Fibroblast of lung (primary cell): ENCODE measurements around the gene LRCOL1. TPM values are rescaled to one million over a fixed set of nuclear protein-coding genes. Genes with fewer than 3 reads are reported as not detected.

Source experiments
- DNase-seq, 2 donors: peaks; one replicate each; pipeline versions ENCODE4 v3.0.0 to v3.0.0-alpha.2; 2010; ENCODE audit warnings: low read depth in 2 of 2
- H2AFZ ChIP-seq: 2 replicates; pipeline ENCODE4 v1.5.1; 2012; ENCODE audit warnings: low read length, control low read depth, inconsistent platforms
- H3K27ac ChIP-seq: 2 replicates; pipeline ENCODE4 v1.5.1; 2011; ENCODE audit warnings: low read length, control low read depth; ENCODE audit not compliant: insufficient read depth
- H3K27me3 ChIP-seq: 2 replicates; pipeline ENCODE4 v1.5.1; 2011; ENCODE audit warnings: mild to moderate bottlenecking, low read length; ENCODE audit not compliant: control insufficient read depth, insufficient read depth
- H3K36me3 ChIP-seq: 2 replicates; pipeline ENCODE4 v1.5.1; 2011; ENCODE audit warnings: low read length; ENCODE audit not compliant: control insufficient read depth, insufficient read depth
- H3K4me1 ChIP-seq: 2 replicates; pipeline ENCODE4 v1.5.1; 2011; ENCODE audit warnings: low read length; ENCODE audit not compliant: control insufficient read depth, insufficient read depth; ENCODE audit errors: extremely low read depth
- H3K4me2 ChIP-seq: 2 replicates; pipeline ENCODE4 v1.5.1; 2011; ENCODE audit warnings: low read length, control low read depth; ENCODE audit not compliant: insufficient read depth; ENCODE audit errors: extremely low read depth
- H3K4me3 ChIP-seq, 4 experiments: fragments of 200-600 bp in 1 of 4; sonication (generic) in 1 of 4; replicated peaks in 1 of 4; 2 replicates each; pipeline ENCODE4 v1.5.1; 2011 to 2016; ENCODE audit warnings: low read length in 4 of 4, low read depth in 3 of 4, mild to moderate bottlenecking in 3 of 4, control low read depth in 2 of 4, inconsistent platforms in 1 of 4, mixed read lengths in 1 of 4; ENCODE audit not compliant: insufficient read depth in 1 of 4; ENCODE audit errors: control extremely low read depth in 1 of 4
- H3K79me2 ChIP-seq: 2 replicates; pipeline ENCODE4 v1.5.1; 2012; ENCODE audit warnings: mild to moderate bottlenecking, low read length, inconsistent platforms; ENCODE audit not compliant: control insufficient read depth, insufficient read depth
- H3K9ac ChIP-seq: 2 replicates; pipeline ENCODE4 v1.5.1; 2011; ENCODE audit warnings: mild to moderate bottlenecking, low read length, control low read depth; ENCODE audit not compliant: insufficient read depth
- H3K9me3 ChIP-seq: 2 replicates; pipeline ENCODE4 v1.5.1; 2012; ENCODE audit warnings: low read depth, low read length; ENCODE audit not compliant: control insufficient read depth, insufficient read depth
- H4K20me1 ChIP-seq: 2 replicates; pipeline ENCODE4 v1.5.1; 2011; ENCODE audit warnings: low read length; ENCODE audit not compliant: control insufficient read depth, insufficient read depth; ENCODE audit errors: extremely low read depth
- EZH2 ChIP-seq: IDR thresholded peaks from 2 replicates; pipeline ENCODE4 v1.5.1; 2012; ENCODE audit warnings: low read length, control low read depth, mild to moderate bottlenecking; ENCODE audit errors: missing control alignments
- polyA plus RNA-seq, 2 donors: library from polyadenylated mRNA; depleted of rRNA in 1 of 2; stranded (reverse) in 1 of 2; unstranded in 1 of 2; fragments of >200 nt; gene quantifications; 2 replicates each; pipeline ENCODE4 v1.2.1, GENCODE V29; 2011 to 2012; ENCODE audit warnings: missing spikeins in 1 of 2
- total RNA-seq: library from RNA; depleted of rRNA; stranded (reverse); fragments of >200 nt; gene quantifications from 2 replicates; pipeline ENCODE4 v1.2.1, GENCODE V29; 2014
- TF ChIP-seq, protein P1 (sequence below), 2 donors: IDR thresholded peaks in 1 of 2; conservative IDR thresholded peaks in 1 of 2; 1 replicate in 1 of 2; 2 replicates in 1 of 2; pipeline ENCODE4 v1.5.1; 2011 to 2012; ENCODE audit warnings: low read length in 2 of 2, control low read depth in 1 of 2, inconsistent platforms in 1 of 2, low read depth in 1 of 2, mild to moderate bottlenecking in 1 of 2

The LRCOL1 gene
- total and polyA plus RNA-seq, 2 donors (not counting 1 experiment from before 2014, with no cell fraction given): 0.17 TPM; not detected in 1

- H3K4me2 ChIP-seq: no peak overlapping the region
- no peak for DNase-seq
- no peaks in the 10 kb centered on the region for H4K20me1 ChIP-seq
Measured at GRCh38 chr12:132561427-132562156, 48.8 kb downstream of the LRCOL1 start.

GRCh38 chr12:132560614-132561426 lies 49.6 kb downstream of the LRCOL1 start:
- Histone ChIP-seq H3K4me2 (peak overlapping the region; percentile 58), H3K27me3 (no peaks in the 10 kb centered on the region), H3K4me3 (peak overlapping the region; percentile 24 to 67 (median 48)), H3K4me1 (no peaks in the 10 kb centered on the region), H3K9ac (no peak overlapping the region), H3K36me3 (no peaks in the 10 kb centered on the region), H3K27ac (no peak overlapping the region), H3K9me3 (no peaks in the 10 kb centered on the region), H2AFZ (no peak overlapping the region), H3K79me2 (no peaks in the 10 kb centered on the region), H4K20me1 (no peaks in the 10 kb centered on the region)
- TF ChIP-seq, protein P1, sequence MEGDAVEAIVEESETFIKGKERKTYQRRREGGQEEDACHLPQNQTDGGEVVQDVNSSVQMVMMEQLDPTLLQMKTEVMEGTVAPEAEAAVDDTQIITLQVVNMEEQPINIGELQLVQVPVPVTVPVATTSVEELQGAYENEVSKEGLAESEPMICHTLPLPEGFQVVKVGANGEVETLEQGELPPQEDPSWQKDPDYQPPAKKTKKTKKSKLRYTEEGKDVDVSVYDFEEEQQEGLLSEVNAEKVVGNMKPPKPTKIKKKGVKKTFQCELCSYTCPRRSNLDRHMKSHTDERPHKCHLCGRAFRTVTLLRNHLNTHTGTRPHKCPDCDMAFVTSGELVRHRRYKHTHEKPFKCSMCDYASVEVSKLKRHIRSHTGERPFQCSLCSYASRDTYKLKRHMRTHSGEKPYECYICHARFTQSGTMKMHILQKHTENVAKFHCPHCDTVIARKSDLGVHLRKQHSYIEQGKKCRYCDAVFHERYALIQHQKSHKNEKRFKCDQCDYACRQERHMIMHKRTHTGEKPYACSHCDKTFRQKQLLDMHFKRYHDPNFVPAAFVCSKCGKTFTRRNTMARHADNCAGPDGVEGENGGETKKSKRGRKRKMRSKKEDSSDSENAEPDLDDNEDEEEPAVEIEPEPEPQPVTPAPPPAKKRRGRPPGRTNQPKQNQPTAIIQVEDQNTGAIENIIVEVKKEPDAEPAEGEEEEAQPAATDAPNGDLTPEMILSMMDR (conservative IDR thresholded peaks at IDR 0.05 in 1 of 2, IDR thresholded peaks at IDR 0.05 in 1 of 2; ENCODE audit: low read depth in 1 of 2, low read length in 2 of 2): peak; percentile 45 to 77
- no peak for TF ChIP-seq EZH2
- peak; percentile 36 to 65 for DNase-seq

More at GRCh38 chr12:132561427-132562156, 48.8 kb downstream of the LRCOL1 start:
- Histone ChIP-seq H3K27ac (no peak overlapping the region), H3K4me3 (no peak overlapping the region), H3K79me2 (no peaks in the 10 kb centered on the region), H3K4me1 (no peaks in the 10 kb centered on the region), H2AFZ (no peak overlapping the region), H3K27me3 (no peaks in the 10 kb centered on the region), H3K9me3 (no peaks in the 10 kb centered on the region), H3K36me3 (no peaks in the 10 kb centered on the region), H3K9ac (no peak overlapping the region)
- no peak for TF ChIP-seq EZH2
- TF ChIP-seq, protein P1 (conservative IDR thresholded peaks at IDR 0.05 in 1 of 2, IDR thresholded peaks at IDR 0.05 in 1 of 2; ENCODE audit: low read depth in 1 of 2, low read length in 2 of 2): peak; percentile 10 to 48

GRCh38 chr12:132560364-132560613 lies 50.1 kb downstream of the LRCOL1 start:
- H3K9ac ChIP-seq: no peak overlapping the region
- peak overlapping the region; percentile 21 to 67 (median 43) for H3K4me3 ChIP-seq

More at GRCh38 chr12:132560364-132560613, 50.1 kb downstream of the LRCOL1 start:
- no peak overlapping the region for H3K27ac ChIP-seq
- no peak for TF ChIP-seq EZH2
- TF ChIP-seq, protein P1 (conservative IDR thresholded peaks at IDR 0.05 in 1 of 2, IDR thresholded peaks at IDR 0.05 in 1 of 2; ENCODE audit: low read depth in 1 of 2, low read length in 2 of 2): no peak
- no peak overlapping the region for H2AFZ ChIP-seq
- H3K9me3 ChIP-seq: no peaks in the 10 kb centered on the region
- H3K36me3 ChIP-seq: no peaks in the 10 kb centered on the region
- no peaks in the 10 kb centered on the region for H3K79me2 ChIP-seq
- H3K4me1 ChIP-seq: no peaks in the 10 kb centered on the region
- no peak overlapping the region for H3K4me2 ChIP-seq
- H3K27me3 ChIP-seq: no peaks in the 10 kb centered on the region
- DNase-seq: no peak
- no peaks in the 10 kb centered on the region for H4K20me1 ChIP-seq
